ENCODE results near the gene TLE6. TPM values are rescaled to one million over a fixed set of nuclear protein-coding genes. Genes with fewer than 3 reads are reported as not detected.

TLE6 gene
- total and polyA plus RNA-seq, 2 of the 8 experiments (the other 6 are each of a cell fraction or from before 2014, with no cell fraction given), result 2.5 to 2.9 TPM

GRCh38 chr19:2981898-2982297 is 4.5 kb downstream of the TLE6 start:
- H3K27me3 ChIP-seq (replicated peaks in 1 of 4; ENCODE audit: control insufficient read depth in 3 of 4, extremely low read depth in 1 of 4, insufficient read depth in 3 of 4, low read length in 3 of 4), result peaks cover 0 to 5% (median 4%) of the 10 kb centered on the region in 4 experiments; a peak in 2 of 7 replicates
- no peak overlapping the region for H2BK120ac ChIP-seq (replicated peaks; ENCODE audit: low read depth, low read length)
- H3K9ac ChIP-seq (replicated peaks in 1 of 4; ENCODE audit: extremely low read depth in 1 of 4, low read depth in 3 of 4, low read length in 3 of 4), result no peak overlapping the region
- peaks cover 5% of the 10 kb centered on the region; the same call in 1 of the 2 replicates for H3K23me2 ChIP-seq (ENCODE audit: low read depth, low read length)
- no peak for DNase-seq (ENCODE audit: low read depth in 1 of 2, low spot score in 2 of 2)
- H2BK5ac ChIP-seq (ENCODE audit: low read depth, low read length), result no peak overlapping the region
- H2AK5ac ChIP-seq (ENCODE audit: low read depth, low read length), result no peak overlapping the region
- no peak for TF ChIP-seq HDAC2 (IDR thresholded peaks at IDR 0.05; ENCODE audit: borderline replicate concordance in 1 of 2, low read depth in 2 of 2, low read length in 2 of 2)
- TF ChIP-seq KDM1A (IDR thresholded peaks at IDR 0.05; ENCODE audit: borderline replicate concordance, low read length), result peak; percentile 31; the same call in 1 of the 2 replicates
- no peak for TF ChIP-seq TEAD4 (IDR thresholded peaks at IDR 0.05; ENCODE audit: low read depth, low read length)
- TF ChIP-seq MAFK (IDR thresholded peaks at IDR 0.05; ENCODE audit: low read depth, low read length), result no peak
- H4K8ac ChIP-seq (ENCODE audit: extremely low read depth, insufficient read depth, low read length), result no peak overlapping the region
- H2BK12ac ChIP-seq (ENCODE audit: low read depth, low read length), result no peak overlapping the region
- H3K56ac ChIP-seq (replicated peaks; ENCODE audit: insufficient read length, low read depth, low read length), result no peak overlapping the region
- no peak overlapping the region for H3K14ac ChIP-seq (ENCODE audit: insufficient read length)
- ChIA-PET CTCF (ENCODE audit: partially characterized antibody) (interaction anchor here (0.7 to 1.6 kb wide), 4 partner anchors 55 to 182 kb away, joined by 3 to 5 read pairs (median 4); no protein-coding TSS in a partner anchor), POLR2A (ENCODE audit: partially characterized antibody) (no interaction called here)
- WGBS, 2 experiments (ENCODE audit: extremely low coverage in 1 of 2, insufficient coverage in 1 of 2, insufficient read length in 1 of 2, insufficient replicate concordance in 2 of 2, low coverage in 1 of 2, low lambda C conversion rate in 2 of 2, missing lambda C conversion rate in 1 of 2), result 92% methylated on average over 5 of the region's 5 CpGs; no CpG with 5 or more reads in 1 of the 2 experiments
- no peak overlapping the region for H2AFZ ChIP-seq (ENCODE audit: low read length)
- H2BK20ac ChIP-seq (ENCODE audit: low read length), result no peak overlapping the region
- no peak overlapping the region for H3K23ac ChIP-seq (ENCODE audit: insufficient read length)
- no peak overlapping the region for H3K18ac ChIP-seq (ENCODE audit: extremely low read depth, low read length)
- H3K4me1 ChIP-seq (replicated peaks in 1 of 4; ENCODE audit: control insufficient read depth in 3 of 4, insufficient read depth in 4 of 4, low read length in 3 of 4), result peaks cover 3 to 24% (median 17%) of the 10 kb centered on the region in 4 experiments
- no peak overlapping the region for H3K27ac ChIP-seq (ENCODE audit: low read depth, low read length)
- no peaks in the 10 kb centered on the region for H4K20me1 ChIP-seq (replicated peaks in 1 of 2; ENCODE audit: control insufficient read depth in 1 of 2, insufficient read depth in 2 of 2, low read length in 2 of 2)
- H3K4me2 ChIP-seq (ENCODE audit: insufficient read depth in 1 of 2, low read depth in 2 of 2, low read length in 2 of 2), result no peak overlapping the region
- no peaks in the 10 kb centered on the region for H3K79me2 ChIP-seq (ENCODE audit: control insufficient read depth in 1 of 2, insufficient read depth in 2 of 2, low read length in 2 of 2)
- no peaks in the 10 kb centered on the region for H3K9me3 ChIP-seq (ENCODE audit: insufficient read depth in 2 of 2, low read depth in 1 of 2, low read length in 1 of 2)
- H3K36me3 ChIP-seq (ENCODE audit: control insufficient read depth in 2 of 4, insufficient read depth in 4 of 4, low read length in 3 of 4), result no peaks in the 10 kb centered on the region
- no peak for FAIRE-seq
- no peak overlapping the region for H4K5ac ChIP-seq (ENCODE audit: insufficient read length, low read depth, low read length)
- H3K4ac ChIP-seq (replicated peaks; ENCODE audit: insufficient read length, low read depth, low read length), result no peak overlapping the region
- no peak overlapping the region for H2BK15ac ChIP-seq (ENCODE audit: low read length)
- H3K4me3 ChIP-seq (ENCODE audit: extremely low read depth in 1 of 4, insufficient read depth in 2 of 4, low read depth in 3 of 4, low read length in 4 of 4), result no peak overlapping the region
- H4K91ac ChIP-seq (replicated peaks; ENCODE audit: insufficient read length, low read length), result no peak overlapping the region
- no peaks in the 10 kb centered on the region for H3K79me1 ChIP-seq (ENCODE audit: low read depth, low read length)
